ENCODE data around the gene HK1.

The HK1 gene

DNA sequence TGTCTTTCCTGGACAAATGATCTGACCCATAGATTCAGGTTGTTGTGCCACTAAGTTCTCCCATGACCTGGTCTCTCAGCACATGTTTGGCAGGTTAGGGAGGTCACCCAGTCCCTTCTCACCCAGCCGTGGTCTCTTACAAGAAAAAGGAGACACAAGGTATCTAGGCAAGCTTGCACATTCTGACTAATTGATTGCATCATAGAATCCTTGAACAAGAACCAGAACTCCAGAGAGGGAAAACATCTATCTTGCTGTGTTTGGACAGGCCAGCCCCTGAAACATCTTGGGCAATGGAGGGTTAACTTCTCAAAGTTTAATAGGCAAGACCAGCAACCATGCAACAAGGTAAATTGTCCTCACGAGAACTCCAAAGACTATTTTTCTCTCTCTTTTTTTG, 8.5 kb upstream of the HK1 start:
- Histone ChIP-seq H3K4me1 (ENCODE audit: low read length) (no peaks in the 10 kb centered on the region), H4K20me1 (ENCODE audit: insufficient read depth, low read length) (no peaks in the 10 kb centered on the region), H3K79me2 (ENCODE audit: low read length) (no peaks in the 10 kb centered on the region), H3K4me3 (ENCODE audit: low read length) (no peak overlapping the region), H3K9me3 (replicated peaks; ENCODE audit: insufficient read depth, low read length) (no peaks in the 10 kb centered on the region), H3K9ac (ENCODE audit: low read length) (no peak overlapping the region), H3F3A (ENCODE audit: insufficient read depth, low read length) (no peaks in the 10 kb centered on the region), H3K36me3 (replicated peaks; ENCODE audit: insufficient read depth, low read length) (no peaks in the 10 kb centered on the region), H3K4me2 (ENCODE audit: low read depth, low read length) (no peak overlapping the region), H2AFZ (ENCODE audit: low read length) (no peak overlapping the region), H3K27me3 (replicated peaks; ENCODE audit: insufficient read depth, low read length) (no peaks in the 10 kb centered on the region), H3K9me2 (replicated peaks; ENCODE audit: insufficient read depth, low read length) (no peaks in the 10 kb centered on the region), H3K27ac (ENCODE audit: low read length) (no peak overlapping the region)
- no peak for DNase-seq
- TF ChIP-seq EZH2 (optimal IDR thresholded peaks at IDR 0.05; ENCODE audit: low read depth, low read length): no peak
- no peak for TF ChIP-seq EZH2phosphoT487 (IDR thresholded peaks at IDR 0.05; ENCODE audit: low read length)
- TF ChIP-seq, protein P1, sequence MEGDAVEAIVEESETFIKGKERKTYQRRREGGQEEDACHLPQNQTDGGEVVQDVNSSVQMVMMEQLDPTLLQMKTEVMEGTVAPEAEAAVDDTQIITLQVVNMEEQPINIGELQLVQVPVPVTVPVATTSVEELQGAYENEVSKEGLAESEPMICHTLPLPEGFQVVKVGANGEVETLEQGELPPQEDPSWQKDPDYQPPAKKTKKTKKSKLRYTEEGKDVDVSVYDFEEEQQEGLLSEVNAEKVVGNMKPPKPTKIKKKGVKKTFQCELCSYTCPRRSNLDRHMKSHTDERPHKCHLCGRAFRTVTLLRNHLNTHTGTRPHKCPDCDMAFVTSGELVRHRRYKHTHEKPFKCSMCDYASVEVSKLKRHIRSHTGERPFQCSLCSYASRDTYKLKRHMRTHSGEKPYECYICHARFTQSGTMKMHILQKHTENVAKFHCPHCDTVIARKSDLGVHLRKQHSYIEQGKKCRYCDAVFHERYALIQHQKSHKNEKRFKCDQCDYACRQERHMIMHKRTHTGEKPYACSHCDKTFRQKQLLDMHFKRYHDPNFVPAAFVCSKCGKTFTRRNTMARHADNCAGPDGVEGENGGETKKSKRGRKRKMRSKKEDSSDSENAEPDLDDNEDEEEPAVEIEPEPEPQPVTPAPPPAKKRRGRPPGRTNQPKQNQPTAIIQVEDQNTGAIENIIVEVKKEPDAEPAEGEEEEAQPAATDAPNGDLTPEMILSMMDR (IDR thresholded peaks at IDR 0.05; ENCODE audit: low read length): no peak

GRCh38 chr10:69270990-69271389, 7.3 kb upstream of the HK1 start:
- no peaks in the 10 kb centered on the region for H3K9me3 ChIP-seq (replicated peaks; ENCODE audit: insufficient read depth, low read length)
- no peak overlapping the region for H2AFZ ChIP-seq (ENCODE audit: low read length)
- no peaks in the 10 kb centered on the region for H3K36me3 ChIP-seq (replicated peaks; ENCODE audit: insufficient read depth, low read length)
- H3K4me2 ChIP-seq (ENCODE audit: low read depth, low read length): no peak overlapping the region
- no peaks in the 10 kb centered on the region for H3K79me2 ChIP-seq (ENCODE audit: low read length)
- no peaks in the 10 kb centered on the region for H3K27me3 ChIP-seq (replicated peaks; ENCODE audit: insufficient read depth, low read length)
- H3K4me1 ChIP-seq (ENCODE audit: low read length): no peaks in the 10 kb centered on the region
- H3K27ac ChIP-seq (ENCODE audit: low read length): no peak overlapping the region
- no peak for DNase-seq
- H3F3A ChIP-seq (ENCODE audit: insufficient read depth, low read length): no peaks in the 10 kb centered on the region
- no peak overlapping the region for H3K4me3 ChIP-seq (ENCODE audit: low read length)
- H3K9me2 ChIP-seq (replicated peaks; ENCODE audit: insufficient read depth, low read length): no peaks in the 10 kb centered on the region
- H4K20me1 ChIP-seq (ENCODE audit: insufficient read depth, low read length): no peaks in the 10 kb centered on the region
- TF ChIP-seq, protein P1 (IDR thresholded peaks at IDR 0.05; ENCODE audit: low read length): no peak
- TF ChIP-seq EZH2 (optimal IDR thresholded peaks at IDR 0.05; ENCODE audit: low read depth, low read length) (no peak), EZH2phosphoT487 (IDR thresholded peaks at IDR 0.05; ENCODE audit: low read length) (no peak)
- no peak overlapping the region for H3K9ac ChIP-seq (ENCODE audit: low read length)

DNA sequence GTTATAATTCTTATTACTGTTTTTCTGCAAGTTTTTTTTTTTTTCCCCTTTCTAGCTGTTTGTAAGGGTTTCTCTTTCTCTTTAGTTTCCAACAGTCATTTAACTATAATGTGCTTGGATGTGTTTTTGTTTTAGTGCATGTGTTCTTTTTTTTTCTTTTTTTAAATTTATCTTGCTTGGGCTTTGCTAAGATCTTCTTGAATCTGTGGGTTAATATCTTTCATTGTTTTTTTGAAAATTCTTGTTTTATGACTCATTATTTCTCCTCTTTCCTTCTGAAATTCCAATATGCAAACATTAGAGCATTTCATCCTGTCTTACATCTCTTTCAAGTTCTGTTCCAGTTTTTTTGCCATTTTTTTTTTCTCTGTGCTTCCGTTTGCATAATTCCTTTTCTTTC, 5.7 kb upstream of the HK1 start:
- Histone ChIP-seq H3K27me3 (replicated peaks; ENCODE audit: insufficient read depth, low read length) (no peaks in the 10 kb centered on the region), H2AFZ (ENCODE audit: low read length) (no peak overlapping the region), H3K9me3 (replicated peaks; ENCODE audit: insufficient read depth, low read length) (no peaks in the 10 kb centered on the region), H3K36me3 (replicated peaks; ENCODE audit: insufficient read depth, low read length) (no peaks in the 10 kb centered on the region), H3K4me1 (ENCODE audit: low read length) (no peaks in the 10 kb centered on the region), H3K27ac (ENCODE audit: low read length) (no peak overlapping the region), H3F3A (ENCODE audit: insufficient read depth, low read length) (no peaks in the 10 kb centered on the region), H4K20me1 (ENCODE audit: insufficient read depth, low read length) (no peaks in the 10 kb centered on the region), H3K9ac (ENCODE audit: low read length) (no peak overlapping the region), H3K4me2 (ENCODE audit: low read depth, low read length) (no peak overlapping the region), H3K4me3 (ENCODE audit: low read length) (no peak overlapping the region), H3K79me2 (ENCODE audit: low read length) (no peaks in the 10 kb centered on the region), H3K9me2 (replicated peaks; ENCODE audit: insufficient read depth, low read length) (no peaks in the 10 kb centered on the region)
- TF ChIP-seq EZH2 (optimal IDR thresholded peaks at IDR 0.05; ENCODE audit: low read depth, low read length): no peak
- TF ChIP-seq EZH2phosphoT487 (IDR thresholded peaks at IDR 0.05; ENCODE audit: low read length): no peak
- TF ChIP-seq, protein P1 (IDR thresholded peaks at IDR 0.05; ENCODE audit: low read length): no peak
- DNase-seq: no peak

Measured in MM.1S (cell line).